ENCODE results near the gene KSR1. TPM values are rescaled to one million over a fixed set of nuclear protein-coding genes. Genes with fewer than 3 reads are reported as not detected.
A peak's percentile ranks its signal among the peaks of the same experiment; 100 is the strongest.
"Not testable (repeated sequence)": the region's sequence is repeated elsewhere in the genome, so short reads cannot be mapped to it uniquely, and the experiment has no call there.

KSR1 gene
- total RNA-seq, 2 donors from 2014 or later, result 13.9 to 16.5 TPM

DNA sequence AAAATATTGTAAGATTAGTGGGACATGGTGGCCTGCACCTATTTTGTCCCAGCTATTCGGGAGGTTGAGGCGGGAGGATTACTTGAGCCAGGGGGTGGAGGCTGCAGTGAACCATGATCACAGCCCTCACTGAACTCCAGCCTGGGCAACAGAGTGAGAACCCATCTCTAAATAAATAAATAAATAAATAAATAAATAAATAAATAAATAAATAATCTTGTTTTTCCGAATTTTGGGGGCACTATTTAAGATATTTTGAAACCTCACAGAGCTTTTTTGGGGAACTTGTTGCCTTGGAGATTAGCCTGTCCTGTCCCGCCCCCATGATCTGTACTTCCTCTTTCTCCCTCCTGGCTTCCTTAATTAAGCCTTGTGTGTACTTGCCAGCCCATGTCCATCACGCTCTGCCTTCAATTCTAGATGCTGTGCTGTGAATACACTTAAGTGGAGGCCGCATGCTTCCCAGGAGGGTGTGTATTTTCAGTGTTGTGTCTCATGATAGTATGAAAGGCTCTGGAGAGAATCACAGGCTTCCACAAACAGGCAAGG is 179.1 kb downstream of the KSR1 start:
- Histone ChIP-seq H3K4me1 (peaks cover 16% of the 10 kb centered on the region), H3K9me3 (no peaks in the 10 kb centered on the region), H3K4me3 (no peak overlapping the region), H3K27me3 (no peaks in the 10 kb centered on the region), H3K9ac (ENCODE audit: low read depth in 2 of 2, low read length in 2 of 2) (peak overlapping the region; percentile 14 to 78), H3K36me3 (no peaks in the 10 kb centered on the region), H3K27ac (peak overlapping the region; percentile 90)
- DNase-seq, result peak; percentile 69
- TF ChIP-seq, protein P1, sequence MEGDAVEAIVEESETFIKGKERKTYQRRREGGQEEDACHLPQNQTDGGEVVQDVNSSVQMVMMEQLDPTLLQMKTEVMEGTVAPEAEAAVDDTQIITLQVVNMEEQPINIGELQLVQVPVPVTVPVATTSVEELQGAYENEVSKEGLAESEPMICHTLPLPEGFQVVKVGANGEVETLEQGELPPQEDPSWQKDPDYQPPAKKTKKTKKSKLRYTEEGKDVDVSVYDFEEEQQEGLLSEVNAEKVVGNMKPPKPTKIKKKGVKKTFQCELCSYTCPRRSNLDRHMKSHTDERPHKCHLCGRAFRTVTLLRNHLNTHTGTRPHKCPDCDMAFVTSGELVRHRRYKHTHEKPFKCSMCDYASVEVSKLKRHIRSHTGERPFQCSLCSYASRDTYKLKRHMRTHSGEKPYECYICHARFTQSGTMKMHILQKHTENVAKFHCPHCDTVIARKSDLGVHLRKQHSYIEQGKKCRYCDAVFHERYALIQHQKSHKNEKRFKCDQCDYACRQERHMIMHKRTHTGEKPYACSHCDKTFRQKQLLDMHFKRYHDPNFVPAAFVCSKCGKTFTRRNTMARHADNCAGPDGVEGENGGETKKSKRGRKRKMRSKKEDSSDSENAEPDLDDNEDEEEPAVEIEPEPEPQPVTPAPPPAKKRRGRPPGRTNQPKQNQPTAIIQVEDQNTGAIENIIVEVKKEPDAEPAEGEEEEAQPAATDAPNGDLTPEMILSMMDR (IDR thresholded peaks at IDR 0.05), result no peak
- intact Hi-C loops (cut with DNase I), result no loop called here

DNA sequence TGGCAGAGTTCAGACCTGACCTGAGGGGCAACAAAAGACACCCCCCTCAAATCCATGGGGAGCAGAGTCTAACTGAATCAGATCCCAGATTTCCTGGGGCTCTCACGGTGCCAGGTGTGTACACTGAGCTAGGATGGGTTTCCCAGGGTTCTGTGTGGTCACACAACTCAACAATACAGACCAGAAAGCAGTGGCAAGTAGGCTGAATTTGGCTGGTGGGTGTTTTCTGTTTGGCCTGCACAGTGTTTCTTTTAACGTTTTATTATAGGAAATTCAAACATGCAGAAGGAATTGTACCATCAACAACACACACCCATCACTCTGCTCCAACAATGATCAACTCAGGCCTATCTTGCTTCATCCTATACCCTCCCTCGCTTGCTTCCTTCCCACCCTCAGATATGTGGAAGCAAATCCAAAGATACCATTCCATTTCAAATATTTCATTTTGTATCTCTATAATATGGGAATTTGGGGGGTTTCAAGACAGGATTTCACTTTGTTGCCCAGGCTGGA is 179.8 kb downstream of the KSR1 start:
- H3K27ac ChIP-seq, result peak overlapping the region; percentile 90
- H3K36me3 ChIP-seq; H3K4me3 ChIP-seq; intact Hi-C loops (cut with DNase I); H3K27me3 ChIP-seq; H3K9me3 ChIP-seq: not testable (repeated sequence)
- DNase-seq, result peak; percentile 66
- peak overlapping the region; percentile 14 to 78 for H3K9ac ChIP-seq (ENCODE audit: low read depth in 2 of 2, low read length in 2 of 2)
- peaks cover 11% of the 10 kb centered on the region for H3K4me1 ChIP-seq

DNA sequence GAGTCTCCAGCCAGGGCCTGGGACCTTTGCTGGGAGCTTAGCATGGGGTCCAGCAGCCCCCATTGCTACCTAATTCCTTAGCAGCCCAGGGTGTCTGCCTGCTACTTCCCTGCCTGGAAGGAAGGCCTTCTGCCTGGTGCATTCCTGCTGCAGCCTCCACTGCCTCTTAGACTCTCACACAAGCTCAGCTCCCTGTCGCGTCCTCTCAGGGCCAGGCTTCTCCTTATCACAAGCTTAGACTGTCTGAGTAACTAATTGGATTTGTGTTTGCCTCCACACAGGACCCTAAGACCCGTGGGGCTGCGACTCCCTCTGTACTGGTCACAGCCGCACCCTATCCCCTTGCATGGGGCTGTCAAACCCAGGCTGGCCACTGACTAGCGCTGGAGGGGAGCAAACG is 181.6 kb downstream of the KSR1 start:
- peaks cover 11% of the 10 kb centered on the region for H3K4me1 ChIP-seq
- H3K9me3 ChIP-seq; H3K27me3 ChIP-seq; intact Hi-C loops (cut with DNase I); H3K9ac ChIP-seq (ENCODE audit: low read depth in 2 of 2, low read length in 2 of 2); H3K27ac ChIP-seq; DNase-seq; H3K36me3 ChIP-seq; H3K4me3 ChIP-seq: not testable (repeated sequence)

DNA sequence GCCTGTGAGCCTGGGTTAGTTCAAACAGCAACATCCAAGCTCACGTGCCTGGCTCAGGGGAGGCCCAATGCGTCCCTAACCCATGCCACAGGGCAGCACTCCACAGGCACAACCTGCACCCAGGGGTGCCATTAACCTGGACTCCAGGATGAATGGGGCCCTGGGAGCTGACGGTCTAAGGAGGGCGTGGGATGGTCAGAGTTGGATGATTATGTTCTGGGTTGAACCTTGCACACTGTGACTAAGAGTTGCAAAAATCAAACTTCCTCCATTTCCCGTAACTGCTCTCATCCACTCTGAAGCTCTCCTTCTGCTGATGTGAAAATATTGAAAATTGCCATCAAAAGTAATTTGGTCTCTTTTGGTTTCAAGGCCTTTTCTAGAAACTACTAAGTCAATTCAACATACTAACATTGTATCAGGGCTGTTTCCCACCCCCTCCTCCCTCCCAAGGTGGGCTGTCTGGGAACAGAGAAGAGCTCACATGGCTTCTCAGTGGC is 182.2 kb downstream of the KSR1 start:
- H3K9me3 ChIP-seq; DNase-seq; H3K36me3 ChIP-seq; H3K4me3 ChIP-seq; H3K27me3 ChIP-seq; intact Hi-C loops (cut with DNase I); H3K9ac ChIP-seq (ENCODE audit: low read depth in 2 of 2, low read length in 2 of 2); H3K27ac ChIP-seq: not testable (repeated sequence)
- peaks cover 11% of the 10 kb centered on the region for H3K4me1 ChIP-seq

GRCh38 chr17:27640790-27641189 is 184.5 kb downstream of the KSR1 start:
- Histone ChIP-seq H3K9me3 (no peaks in the 10 kb centered on the region), H3K36me3 (no peaks in the 10 kb centered on the region), H3K27me3 (no peaks in the 10 kb centered on the region), H3K9ac (ENCODE audit: low read depth in 2 of 2, low read length in 2 of 2) (no peak overlapping the region), H3K4me3 (no peak overlapping the region), H3K4me1 (no peaks in the 10 kb centered on the region), H3K27ac (no peak overlapping the region)
- DNase-seq, result no peak
- intact Hi-C loops (cut with DNase I), result no loop called here
- TF ChIP-seq, protein P1 (IDR thresholded peaks at IDR 0.05), result no peak

GRCh38 chr17:27644586-27644985 is 188.3 kb downstream of the KSR1 start:
- H3K36me3 ChIP-seq, result no peaks in the 10 kb centered on the region
- intact Hi-C loops (cut with DNase I), result no loop called here
- H3K9me3 ChIP-seq, result no peaks in the 10 kb centered on the region
- H3K4me3 ChIP-seq, result no peak overlapping the region
- DNase-seq, result no peak
- H3K27ac ChIP-seq, result no peak overlapping the region
- H3K27me3 ChIP-seq, result no peaks in the 10 kb centered on the region
- H3K9ac ChIP-seq (ENCODE audit: low read depth in 2 of 2, low read length in 2 of 2), result no peak overlapping the region
- TF ChIP-seq, protein P1 (IDR thresholded peaks at IDR 0.05), result no peak
- peaks cover 5% of the 10 kb centered on the region for H3K4me1 ChIP-seq

DNA sequence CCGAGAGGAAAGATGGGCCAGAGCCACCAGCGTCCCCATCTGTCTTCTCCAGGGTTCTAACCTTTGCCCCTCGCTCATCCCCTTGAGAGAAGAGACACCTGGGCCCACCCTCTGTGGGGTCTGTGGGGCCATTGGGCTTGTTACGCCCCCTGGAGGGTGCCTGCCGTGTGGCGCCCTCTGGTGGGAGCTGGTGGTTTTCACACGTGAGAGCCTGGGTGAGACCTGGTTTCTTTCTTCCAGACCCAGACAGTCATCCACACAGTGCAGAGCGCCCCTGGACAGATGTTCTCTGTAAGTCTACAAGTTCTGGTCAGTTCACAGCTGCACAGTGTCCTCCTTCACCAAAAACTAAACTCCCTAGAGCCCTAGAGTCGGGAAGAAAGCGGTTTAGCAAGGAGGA is 189.4 kb downstream of the KSR1 start:
- H3K9ac ChIP-seq (ENCODE audit: low read depth in 2 of 2, low read length in 2 of 2); H3K4me3 ChIP-seq; H3K27ac ChIP-seq; H3K36me3 ChIP-seq; intact Hi-C loops (cut with DNase I); DNase-seq; H3K27me3 ChIP-seq; H3K4me1 ChIP-seq; H3K9me3 ChIP-seq: not testable (repeated sequence)
